Measurements from ENCODE around the gene SRRM4.

DNA sequence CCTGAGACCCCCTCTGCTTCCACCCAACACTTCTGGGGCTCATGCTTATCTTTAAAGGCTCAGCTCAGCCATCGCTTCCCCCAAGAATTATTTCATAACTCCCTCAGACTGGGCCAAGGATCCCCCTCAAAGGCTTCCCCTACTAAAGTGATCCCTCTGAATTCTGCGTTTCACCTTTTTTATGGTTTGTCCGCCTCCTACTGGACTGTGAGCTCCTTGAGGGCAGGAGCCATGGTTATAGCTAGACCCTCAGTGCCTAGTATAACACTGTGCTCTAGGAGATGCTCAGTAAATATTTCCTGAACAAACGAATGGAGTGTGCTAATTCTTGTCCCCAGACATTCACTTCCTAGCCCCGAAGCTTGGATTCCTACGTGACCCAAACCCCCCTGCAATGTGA, 20.5 kb upstream of the SRRM4 start:
- TF ChIP-seq POLR2A (IDR thresholded peaks at IDR 0.05; ENCODE audit: extremely low read depth, insufficient read length): no peak
- TF ChIP-seq, protein P1, sequence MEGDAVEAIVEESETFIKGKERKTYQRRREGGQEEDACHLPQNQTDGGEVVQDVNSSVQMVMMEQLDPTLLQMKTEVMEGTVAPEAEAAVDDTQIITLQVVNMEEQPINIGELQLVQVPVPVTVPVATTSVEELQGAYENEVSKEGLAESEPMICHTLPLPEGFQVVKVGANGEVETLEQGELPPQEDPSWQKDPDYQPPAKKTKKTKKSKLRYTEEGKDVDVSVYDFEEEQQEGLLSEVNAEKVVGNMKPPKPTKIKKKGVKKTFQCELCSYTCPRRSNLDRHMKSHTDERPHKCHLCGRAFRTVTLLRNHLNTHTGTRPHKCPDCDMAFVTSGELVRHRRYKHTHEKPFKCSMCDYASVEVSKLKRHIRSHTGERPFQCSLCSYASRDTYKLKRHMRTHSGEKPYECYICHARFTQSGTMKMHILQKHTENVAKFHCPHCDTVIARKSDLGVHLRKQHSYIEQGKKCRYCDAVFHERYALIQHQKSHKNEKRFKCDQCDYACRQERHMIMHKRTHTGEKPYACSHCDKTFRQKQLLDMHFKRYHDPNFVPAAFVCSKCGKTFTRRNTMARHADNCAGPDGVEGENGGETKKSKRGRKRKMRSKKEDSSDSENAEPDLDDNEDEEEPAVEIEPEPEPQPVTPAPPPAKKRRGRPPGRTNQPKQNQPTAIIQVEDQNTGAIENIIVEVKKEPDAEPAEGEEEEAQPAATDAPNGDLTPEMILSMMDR (IDR thresholded peaks at IDR 0.05; ENCODE audit: low read depth, low read length): no peak
- TF ChIP-seq, protein P2, sequence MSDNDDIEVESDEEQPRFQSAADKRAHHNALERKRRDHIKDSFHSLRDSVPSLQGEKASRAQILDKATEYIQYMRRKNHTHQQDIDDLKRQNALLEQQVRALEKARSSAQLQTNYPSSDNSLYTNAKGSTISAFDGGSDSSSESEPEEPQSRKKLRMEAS (IDR thresholded peaks at IDR 0.05; ENCODE audit: low read depth, low read length): no peak

Measured in NB4 (cell line).